Measurements from ENCODE around the gene MRPS35.

Gene MRPS35

DNA sequence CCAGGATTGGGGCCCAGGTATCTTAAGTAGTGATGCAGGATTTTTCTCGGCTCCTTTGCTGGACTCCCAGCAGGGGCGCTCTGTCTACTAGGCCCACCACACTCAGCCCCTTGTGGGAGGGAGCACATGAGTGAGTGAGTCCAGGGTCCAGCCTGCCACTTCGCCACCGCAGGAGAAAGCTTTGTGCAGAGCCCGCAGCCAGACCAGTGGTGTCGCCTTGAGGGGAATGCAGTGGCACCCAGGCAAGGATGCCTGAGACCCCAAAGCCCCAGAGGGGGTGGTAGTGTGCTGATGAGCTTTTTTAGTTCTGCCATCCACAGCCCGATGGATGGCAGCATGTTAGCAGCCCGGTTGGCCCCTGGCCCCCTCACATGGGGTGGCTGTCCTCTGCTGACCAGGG lies 5.4 kb upstream of the MRPS35 start:
- TF ChIP-seq, protein P1, sequence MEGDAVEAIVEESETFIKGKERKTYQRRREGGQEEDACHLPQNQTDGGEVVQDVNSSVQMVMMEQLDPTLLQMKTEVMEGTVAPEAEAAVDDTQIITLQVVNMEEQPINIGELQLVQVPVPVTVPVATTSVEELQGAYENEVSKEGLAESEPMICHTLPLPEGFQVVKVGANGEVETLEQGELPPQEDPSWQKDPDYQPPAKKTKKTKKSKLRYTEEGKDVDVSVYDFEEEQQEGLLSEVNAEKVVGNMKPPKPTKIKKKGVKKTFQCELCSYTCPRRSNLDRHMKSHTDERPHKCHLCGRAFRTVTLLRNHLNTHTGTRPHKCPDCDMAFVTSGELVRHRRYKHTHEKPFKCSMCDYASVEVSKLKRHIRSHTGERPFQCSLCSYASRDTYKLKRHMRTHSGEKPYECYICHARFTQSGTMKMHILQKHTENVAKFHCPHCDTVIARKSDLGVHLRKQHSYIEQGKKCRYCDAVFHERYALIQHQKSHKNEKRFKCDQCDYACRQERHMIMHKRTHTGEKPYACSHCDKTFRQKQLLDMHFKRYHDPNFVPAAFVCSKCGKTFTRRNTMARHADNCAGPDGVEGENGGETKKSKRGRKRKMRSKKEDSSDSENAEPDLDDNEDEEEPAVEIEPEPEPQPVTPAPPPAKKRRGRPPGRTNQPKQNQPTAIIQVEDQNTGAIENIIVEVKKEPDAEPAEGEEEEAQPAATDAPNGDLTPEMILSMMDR (IDR thresholded peaks at IDR 0.05; ENCODE audit: extremely low read depth, insufficient read depth, missing control alignments), result no peak
- in situ Hi-C loops (cut with MboI; ENCODE audit: low pct_unique_long_range_greater_than_20kb, low sequenced_read_pairs, unreplicated experiment), result no loop called here

DNA sequence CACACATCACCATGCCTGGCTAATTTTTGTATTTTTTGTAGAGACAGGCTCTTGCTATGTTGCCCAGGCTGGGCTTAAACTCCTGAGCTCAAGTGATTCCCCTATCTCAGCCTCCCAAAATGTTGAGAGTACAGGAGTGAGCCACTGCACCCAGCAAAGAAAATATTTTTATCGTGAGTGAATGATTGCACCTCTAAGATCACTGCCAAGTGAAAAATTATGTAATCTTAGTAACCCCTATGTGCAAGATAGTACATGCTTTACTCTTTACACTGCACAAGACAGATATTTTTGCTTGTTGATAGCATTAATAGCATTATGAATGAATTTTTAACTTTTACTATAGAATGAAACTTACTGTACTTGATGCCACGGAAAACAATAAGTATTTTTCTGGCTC lies 3.4 kb upstream of the MRPS35 start:
- in situ Hi-C loops (cut with MboI; ENCODE audit: low pct_unique_long_range_greater_than_20kb, low sequenced_read_pairs, unreplicated experiment), result no loop called here
- TF ChIP-seq, protein P1 (IDR thresholded peaks at IDR 0.05; ENCODE audit: extremely low read depth, insufficient read depth, missing control alignments), result no peak
- DNase-seq (ENCODE audit: low spot score), result no peak

More for the DNA sequence above, 5.4 kb upstream of the MRPS35 start:
- DNase-seq (ENCODE audit: low spot score), result no peak

DNA sequence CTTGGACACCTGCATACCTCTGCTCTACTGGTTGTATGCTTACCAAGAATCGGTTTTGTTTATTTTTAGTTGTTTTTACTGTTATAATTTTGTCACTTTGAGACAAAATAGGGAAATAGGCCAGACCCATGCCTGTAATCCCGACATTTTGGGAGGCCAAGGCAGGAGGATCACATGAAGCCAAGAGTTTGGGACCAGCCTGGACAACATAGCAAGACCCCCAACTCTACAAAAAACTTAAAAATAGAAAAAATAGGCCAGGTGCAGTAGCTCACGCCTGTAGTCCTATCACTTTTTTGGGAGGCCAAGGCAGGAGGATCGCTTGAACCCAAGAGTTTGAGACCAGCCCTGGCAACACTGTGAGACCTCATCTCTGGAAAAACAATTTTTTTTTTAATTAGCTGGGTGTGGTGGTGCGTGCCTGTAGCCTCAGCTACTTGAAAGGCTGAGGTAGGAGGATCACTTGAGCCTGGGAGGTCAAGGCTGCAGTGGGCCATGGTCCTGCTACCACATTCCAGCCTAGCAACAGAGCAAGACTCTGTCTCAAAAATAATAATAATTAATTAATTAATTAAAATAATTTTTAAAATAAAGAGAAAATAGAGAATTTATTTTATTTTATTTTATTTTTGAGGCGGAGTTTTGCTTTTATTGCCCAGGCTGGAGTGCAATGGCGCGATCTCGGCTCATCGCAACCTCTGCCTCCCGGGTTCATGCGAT lies 1.3 kb upstream of the MRPS35 start:
- no peak for DNase-seq (ENCODE audit: low spot score)
- TF ChIP-seq, protein P1 (IDR thresholded peaks at IDR 0.05; ENCODE audit: extremely low read depth, insufficient read depth, missing control alignments), result no peak
- in situ Hi-C loops (cut with MboI; ENCODE audit: low pct_unique_long_range_greater_than_20kb, low sequenced_read_pairs, unreplicated experiment), result no loop called here

DNA sequence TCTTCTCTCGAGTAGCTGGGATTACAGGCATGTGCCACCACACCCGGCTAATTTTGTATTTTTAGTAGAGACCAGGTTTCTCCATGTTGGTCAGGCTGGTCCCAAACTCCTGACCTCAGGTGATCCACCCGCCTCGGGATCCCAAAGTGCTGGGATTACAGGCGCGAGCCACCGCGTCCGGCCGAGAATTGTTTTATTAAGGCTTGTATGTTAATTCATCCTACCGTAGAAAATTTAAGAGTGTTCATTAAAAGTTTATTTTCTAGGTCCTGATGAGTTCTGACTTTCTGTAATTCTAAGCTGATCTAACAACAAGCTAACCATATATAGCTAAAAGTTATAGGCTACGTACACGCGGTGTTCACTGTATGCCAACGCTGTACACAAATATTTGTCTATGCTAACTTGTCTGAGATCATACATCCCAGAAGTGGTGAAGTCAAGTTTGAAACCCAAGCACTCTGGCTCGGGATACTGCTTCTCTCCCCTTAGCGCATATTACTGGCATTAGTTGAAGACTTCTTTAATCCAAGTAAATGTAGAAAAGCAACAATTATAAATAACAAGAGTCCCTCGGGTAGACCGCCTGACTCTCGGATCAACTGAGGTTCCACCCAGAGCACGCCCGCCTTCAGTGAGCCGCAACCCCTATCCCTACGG lies 570 bp upstream of the MRPS35 start:
- in situ Hi-C loops (cut with MboI; ENCODE audit: low pct_unique_long_range_greater_than_20kb, low sequenced_read_pairs, unreplicated experiment), result no loop called here
- TF ChIP-seq, protein P1 (IDR thresholded peaks at IDR 0.05; ENCODE audit: extremely low read depth, insufficient read depth, missing control alignments), result no peak
- no peak for DNase-seq (ENCODE audit: low spot score)

DNA sequence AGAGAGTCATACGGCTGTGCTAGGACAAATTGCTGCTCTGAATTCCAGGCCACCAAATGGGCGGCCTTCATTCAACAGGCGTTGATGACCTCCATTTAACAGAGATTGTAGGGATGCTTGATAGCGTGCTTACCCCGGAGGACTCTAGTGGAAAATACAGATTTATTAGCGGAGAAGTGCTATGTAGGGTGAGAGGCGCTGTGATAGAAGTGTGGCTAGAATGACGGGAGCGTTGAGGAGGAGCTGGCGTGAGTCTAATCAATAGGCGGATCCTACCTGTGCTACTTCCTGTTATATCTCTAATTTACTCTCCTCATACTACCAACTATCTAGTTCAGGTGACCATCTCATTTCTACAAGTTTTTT lies 668 bp downstream of the MRPS35 start:
- DNase-seq (ENCODE audit: low spot score), result peak; percentile 23
- in situ Hi-C loops (cut with MboI; ENCODE audit: low pct_unique_long_range_greater_than_20kb, low sequenced_read_pairs, unreplicated experiment), result no loop called here
- TF ChIP-seq, protein P1 (IDR thresholded peaks at IDR 0.05; ENCODE audit: extremely low read depth, insufficient read depth, missing control alignments), result no peak

DNA sequence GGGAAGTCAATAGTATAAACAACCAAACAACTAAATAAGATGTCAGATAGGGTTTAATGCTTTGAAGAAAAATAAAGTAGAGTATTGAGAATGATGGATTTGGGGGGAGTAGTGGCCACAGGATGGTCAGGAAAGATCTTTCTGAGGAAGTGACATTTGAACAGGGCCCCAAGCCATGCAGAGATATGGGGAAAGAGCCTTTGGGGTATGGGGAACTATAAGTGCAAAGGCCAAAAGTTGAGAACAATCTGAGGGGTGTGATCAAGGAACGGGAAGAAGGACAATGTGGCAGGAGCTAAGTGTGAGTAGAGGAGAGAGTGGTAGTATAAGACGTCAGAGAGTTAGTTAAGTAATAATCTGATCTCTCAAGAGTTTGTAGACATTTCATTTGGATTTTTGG lies 1.3 kb downstream of the MRPS35 start:
- in situ Hi-C loops (cut with MboI; ENCODE audit: low pct_unique_long_range_greater_than_20kb, low sequenced_read_pairs, unreplicated experiment), result no loop called here
- TF ChIP-seq, protein P1 (IDR thresholded peaks at IDR 0.05; ENCODE audit: extremely low read depth, insufficient read depth, missing control alignments), result no peak
- no peak for DNase-seq (ENCODE audit: low spot score)
